Tibial nerve (tissue), 4 donors: ENCODE results near the gene METTL15. TPM values are rescaled to one million over a fixed set of nuclear protein-coding genes. Genes with fewer than 3 reads are reported as not detected.
"Not testable (repeated sequence)": the region's sequence is repeated elsewhere in the genome, so short reads cannot be mapped to it uniquely, and the experiment has no call there.

Source experiments
- DNase-seq, 2 donors: peaks; one replicate each; pipeline ENCODE4 v3.0.0-alpha.2; 2019; ENCODE audit warnings: low spot score in 2 of 2
- H3K27ac ChIP-seq, 4 donors: fragments of 200-600 bp; sonication (generic) in 3 of 4; one replicate each; pipeline ENCODE4 v1.5.1; 2017 to 2019; ENCODE audit warnings: mild to moderate bottlenecking in 1 of 4
- H3K27me3 ChIP-seq, 2 donors: fragments of 200-600 bp; sonication (generic) in 1 of 2; one replicate each; pipeline versions ENCODE4 v1.5.1 to v1.6.0; 2017 to 2019
- H3K36me3 ChIP-seq, 3 donors: fragments of 200-600 bp; sonication (generic); one replicate each; pipeline ENCODE4 v1.5.1; 2018 to 2019
- H3K4me1 ChIP-seq, 4 donors: fragments of 200-600 bp; sonication (generic) in 3 of 4; one replicate each; pipeline ENCODE4 v1.5.1; 2017 to 2019
- H3K4me3 ChIP-seq, 4 donors: fragments of 200-600 bp; sonication (generic) in 3 of 4; one replicate each; pipeline ENCODE4 v1.5.1; 2017 to 2019; ENCODE audit warnings: mild to moderate bottlenecking in 1 of 4, moderate library complexity in 1 of 4
- H3K9me3 ChIP-seq, 4 donors: fragments of 200-600 bp; sonication (generic) in 3 of 4; one replicate each; pipeline ENCODE4 v1.5.1; 2017 to 2019
- CTCF ChIP-seq, 5 experiments: fragments of 200-600 bp in 3 of 5; fragments of 450-650 bp in 2 of 5; sonication (generic) in 3 of 5; IDR thresholded peaks; one replicate each; pipeline ENCODE4 v1.5.1; 2016 to 2019; ENCODE audit warnings: antibody characterized with exemption in 5 of 5, mild to moderate bottlenecking in 3 of 5, moderate library complexity in 2 of 5
- EP300 ChIP-seq, 2 donors: sonication (generic); formaldehyde crosslinking; IDR thresholded peaks; one replicate each; pipeline ENCODE4 v1.6.1; 2017; ENCODE audit warnings: antibody characterized with exemption in 2 of 2, mild to moderate bottlenecking in 1 of 2
- POLR2A ChIP-seq, 2 donors: fragments of 450-650 bp; IDR thresholded peaks; one replicate each; pipeline ENCODE4 v1.6.1; 2017; ENCODE audit warnings: antibody characterized with exemption in 2 of 2, mild to moderate bottlenecking in 2 of 2, moderate library complexity in 2 of 2
- WGBS, 2 donors: methylation state at CpG; one replicate each; pipeline ENCODE4 v1.1.5; 2018; 5-methylcytosine and 5-hydroxymethylcytosine counted together
- total RNA-seq, 4 donors: library from RNA; depleted of rRNA; stranded (reverse); fragments of >200 nt; gene quantifications; one replicate each; pipeline ENCODE4 v1.1.0, GENCODE V29; 2016

METTL15 gene
- total RNA-seq, 4 donors from 2014 or later, result 8.7 to 14.4 (median 11.7) TPM

- no peaks in the 10 kb centered on the region for H3K27me3 ChIP-seq
- 85 to 92% methylated on average over 2 of the region's 2 CpGs for WGBS, 2 donors
Measured at GRCh38 chr11:28195449-28195848, 87.3 kb downstream of the METTL15 start.

GRCh38 chr11:28209906-28210305 is 101.7 kb downstream of the METTL15 start:
- no peaks in the 10 kb centered on the region for H3K9me3 ChIP-seq
- H3K36me3 ChIP-seq, result peaks cover 0 to 20% (median 0%) of the 10 kb centered on the region in 3 donors
- no peak for TF ChIP-seq CTCF (IDR thresholded peaks at IDR 0.05)
- no peak for TF ChIP-seq POLR2A (IDR thresholded peaks at IDR 0.05)
- TF ChIP-seq EP300 (IDR thresholded peaks at IDR 0.05), result no peak
- no peak overlapping the region for H3K27ac ChIP-seq
- 71 to 81% methylated on average over 1 of the region's 1 CpG for WGBS, 2 donors
- DNase-seq, result no peak
- no peak overlapping the region for H3K4me3 ChIP-seq
- no peaks in the 10 kb centered on the region for H3K4me1 ChIP-seq
- no peaks in the 10 kb centered on the region for H3K27me3 ChIP-seq

More at GRCh38 chr11:28195449-28195848, 87.3 kb downstream of the METTL15 start:
- TF ChIP-seq EP300 (IDR thresholded peaks at IDR 0.05) (no peak), POLR2A (IDR thresholded peaks at IDR 0.05) (no peak)
- Histone ChIP-seq H3K36me3 (peaks cover 0 to 34% (median 0%) of the 10 kb centered on the region in 3 donors), H3K4me3 (no peak overlapping the region), H3K9me3 (peaks cover 0 to 18% (median 6%) of the 10 kb centered on the region in 4 donors), H3K4me1 (no peaks in the 10 kb centered on the region), H3K27ac (no peak overlapping the region)
- DNase-seq, result no peak

- not testable (repeated sequence) for H3K4me1 ChIP-seq, H3K27me3 ChIP-seq, DNase-seq, H3K4me3 ChIP-seq, H3K9me3 ChIP-seq, H3K27ac ChIP-seq
- WGBS, 2 donors, result 97 to 98% methylated on average over 8 to 9 of the region's 9 CpGs
- peaks cover 0 to 17% (median 0%) of the 10 kb centered on the region in 3 donors for H3K36me3 ChIP-seq
Measured at GRCh38 chr11:28222063-28222462, 113.9 kb downstream of the METTL15 start.

- Histone ChIP-seq H3K4me1 (peaks cover 0 to 10% (median 0%) of the 10 kb centered on the region in 4 donors), H3K36me3 (peaks cover 0 to 17% (median 0%) of the 10 kb centered on the region in 3 donors), H3K4me3 (no peak overlapping the region), H3K27me3 (no peaks in the 10 kb centered on the region), H3K9me3 (peaks cover 0 to 3% (median 0%) of the 10 kb centered on the region in 4 donors), H3K27ac (no peak overlapping the region)
- no peak for TF ChIP-seq POLR2A (IDR thresholded peaks at IDR 0.05)
- WGBS, 2 donors, result 84 to 93% methylated on average over 1 of the region's 1 CpG
- DNase-seq, result no peak
Measured at GRCh38 chr11:28223577-28223976, 115.4 kb downstream of the METTL15 start.

- H3K27me3 ChIP-seq, result no peaks in the 10 kb centered on the region
- WGBS, 2 donors, result 92 to 98% methylated on average over 2 of the region's 2 CpGs
- no peak overlapping the region for H3K27ac ChIP-seq
- no peak for DNase-seq
- H3K9me3 ChIP-seq, result peaks cover 0 to 3% (median 0%) of the 10 kb centered on the region in 4 donors
- peaks cover 0 to 17% (median 0%) of the 10 kb centered on the region in 3 donors for H3K36me3 ChIP-seq
- TF ChIP-seq EP300 (IDR thresholded peaks at IDR 0.05), result no peak
- no peak for TF ChIP-seq POLR2A (IDR thresholded peaks at IDR 0.05)
- no peak for TF ChIP-seq CTCF (IDR thresholded peaks at IDR 0.05)
- peaks cover 0 to 10% (median 0%) of the 10 kb centered on the region in 4 donors for H3K4me1 ChIP-seq
- H3K4me3 ChIP-seq, result no peak overlapping the region
Measured at GRCh38 chr11:28223994-28224393, 115.8 kb downstream of the METTL15 start.

- no peak for TF ChIP-seq EP300 (IDR thresholded peaks at IDR 0.05)
- no peak for TF ChIP-seq CTCF (IDR thresholded peaks at IDR 0.05)
- no peak for TF ChIP-seq POLR2A (IDR thresholded peaks at IDR 0.05)
- Histone ChIP-seq H3K36me3 (peaks cover 0 to 6% (median 0%) of the 10 kb centered on the region in 3 donors), H3K27me3 (no peaks in the 10 kb centered on the region), H3K4me3 (no peak overlapping the region), H3K9me3 (no peaks in the 10 kb centered on the region), H3K4me1 (peaks cover 0 to 10% (median 0%) of the 10 kb centered on the region in 4 donors), H3K27ac (no peak overlapping the region)
- no peak for DNase-seq
- 49 to 59% methylated on average over 1 of the region's 1 CpG for WGBS, 2 donors
Measured at GRCh38 chr11:28227460-28227859, 119.3 kb downstream of the METTL15 start.
